ENCODE results near the gene LRRC8B. TPM values are rescaled to one million over a fixed set of nuclear protein-coding genes. Genes with fewer than 3 reads are reported as not detected.

LRRC8B gene
- total RNA-seq, 1 donor from 2014 or later: 17.7 TPM

- Mint-ChIP-seq H3K4me3 (ENCODE audit: unreplicated experiment) (no peak overlapping the region), H3K4me1 (ENCODE audit: low read depth, unreplicated experiment) (peaks cover 17% of the 10 kb centered on the region), H3K9me3 (ENCODE audit: unreplicated experiment) (no peaks in the 10 kb centered on the region), H3K27ac (ENCODE audit: unreplicated experiment) (no peak overlapping the region), H3K27me3 (ENCODE audit: unreplicated experiment) (peaks cover 3% of the 10 kb centered on the region), H3K36me3 (ENCODE audit: unreplicated experiment) (no peaks in the 10 kb centered on the region)
- DNase-seq: no peak
- TF ChIP-seq CTCF (IDR thresholded peaks at IDR 0.05; ENCODE audit: partially characterized antibody, unreplicated experiment): no peak
Observed at GRCh38 chr1:89600451-89601224, 76.0 kb downstream of the LRRC8B start.

- TF ChIP-seq CTCF (IDR thresholded peaks at IDR 0.05; ENCODE audit: partially characterized antibody, unreplicated experiment): no peak
- H3K9me3 Mint-ChIP-seq (ENCODE audit: unreplicated experiment): peaks cover under 1% of the 10 kb centered on the region
Observed at GRCh38 chr1:89602871-89603404, 78.3 kb downstream of the LRRC8B start.

GRCh38 chr1:89603651-89604413, 79.2 kb downstream of the LRRC8B start:
- DNase-seq: no peak
- Mint-ChIP-seq H3K36me3 (ENCODE audit: unreplicated experiment) (no peaks in the 10 kb centered on the region), H3K4me1 (ENCODE audit: low read depth, unreplicated experiment) (peaks cover 34% of the 10 kb centered on the region), H3K4me3 (ENCODE audit: unreplicated experiment) (no peak overlapping the region), H3K27me3 (ENCODE audit: unreplicated experiment) (peaks cover 7% of the 10 kb centered on the region), H3K9me3 (ENCODE audit: unreplicated experiment) (peaks cover 3% of the 10 kb centered on the region), H3K27ac (ENCODE audit: unreplicated experiment) (no peak overlapping the region)
- TF ChIP-seq CTCF (IDR thresholded peaks at IDR 0.05; ENCODE audit: partially characterized antibody, unreplicated experiment): no peak

More at GRCh38 chr1:89602871-89603404, 78.3 kb downstream of the LRRC8B start:
- peaks cover 7% of the 10 kb centered on the region for H3K27me3 Mint-ChIP-seq (ENCODE audit: unreplicated experiment)
- peaks cover 31% of the 10 kb centered on the region for H3K4me1 Mint-ChIP-seq (ENCODE audit: low read depth, unreplicated experiment)
- no peak for DNase-seq
- H3K36me3 Mint-ChIP-seq (ENCODE audit: unreplicated experiment): no peaks in the 10 kb centered on the region
- no peak overlapping the region for H3K27ac Mint-ChIP-seq (ENCODE audit: unreplicated experiment)
- H3K4me3 Mint-ChIP-seq (ENCODE audit: unreplicated experiment): no peak overlapping the region

- Mint-ChIP-seq H3K4me1 (ENCODE audit: low read depth, unreplicated experiment) (peaks cover 32% of the 10 kb centered on the region), H3K36me3 (ENCODE audit: unreplicated experiment) (no peaks in the 10 kb centered on the region), H3K4me3 (ENCODE audit: unreplicated experiment) (no peak overlapping the region), H3K9me3 (ENCODE audit: unreplicated experiment) (peaks cover 3% of the 10 kb centered on the region), H3K27me3 (ENCODE audit: unreplicated experiment) (peaks cover 7% of the 10 kb centered on the region), H3K27ac (ENCODE audit: unreplicated experiment) (no peak overlapping the region)
- no peak for TF ChIP-seq CTCF (IDR thresholded peaks at IDR 0.05; ENCODE audit: partially characterized antibody, unreplicated experiment)
- no peak for DNase-seq
Observed at GRCh38 chr1:89604414-89604735, 79.7 kb downstream of the LRRC8B start.

GRCh38 chr1:89605692-89606091, 81.1 kb downstream of the LRRC8B start:
- DNase-seq: no peak
- H3K27ac Mint-ChIP-seq (ENCODE audit: unreplicated experiment): no peak overlapping the region
- H3K9me3 Mint-ChIP-seq (ENCODE audit: unreplicated experiment): peaks cover 3% of the 10 kb centered on the region
- H3K4me1 Mint-ChIP-seq (ENCODE audit: low read depth, unreplicated experiment): peaks cover 32% of the 10 kb centered on the region
- H3K27me3 Mint-ChIP-seq (ENCODE audit: unreplicated experiment): peaks cover 3% of the 10 kb centered on the region
- H3K36me3 Mint-ChIP-seq (ENCODE audit: unreplicated experiment): no peaks in the 10 kb centered on the region
- H3K4me3 Mint-ChIP-seq (ENCODE audit: unreplicated experiment): no peak overlapping the region
- TF ChIP-seq CTCF (IDR thresholded peaks at IDR 0.05; ENCODE audit: partially characterized antibody, unreplicated experiment): no peak

Measured in glutamatergic neuron (in vitro differentiated cells).